Measurements from ENCODE around the gene CYP26C1.

Gene CYP26C1

DNA sequence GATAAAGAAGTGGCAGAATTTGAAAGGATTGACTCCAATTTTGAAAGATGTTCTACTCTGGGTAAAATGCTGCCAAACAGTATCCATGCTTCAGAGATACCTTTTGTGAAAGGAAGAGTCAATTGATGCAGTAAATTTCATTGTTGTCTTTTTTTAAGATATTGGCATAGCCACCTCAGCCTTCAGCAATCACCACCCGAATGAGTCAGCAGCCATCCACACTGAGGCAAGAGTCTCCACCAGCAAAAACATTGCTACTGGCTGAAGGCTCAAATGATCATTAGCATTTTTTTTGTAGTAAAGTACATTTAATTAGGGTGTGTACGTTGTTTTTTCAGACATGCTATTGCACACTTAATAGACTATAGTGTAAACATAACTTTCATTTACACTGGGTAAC lies 31.7 kb upstream of the CYP26C1 start:
- H3K27me3 ChIP-seq (ENCODE audit: insufficient read depth, low read depth, severe bottlenecking): no peaks in the 10 kb centered on the region
- TF ChIP-seq CTCF (IDR thresholded peaks at IDR 0.05; ENCODE audit: low read depth, low read length): no peak
- H3K36me3 ChIP-seq: no peaks in the 10 kb centered on the region
- no peaks in the 10 kb centered on the region for H3K9me3 ChIP-seq (ENCODE audit: severe bottlenecking)
- H3K27ac ChIP-seq: no peak overlapping the region
- no peak overlapping the region for H3K4me3 ChIP-seq (ENCODE audit: low read depth, low read length)
- no peak for DNase-seq

DNA sequence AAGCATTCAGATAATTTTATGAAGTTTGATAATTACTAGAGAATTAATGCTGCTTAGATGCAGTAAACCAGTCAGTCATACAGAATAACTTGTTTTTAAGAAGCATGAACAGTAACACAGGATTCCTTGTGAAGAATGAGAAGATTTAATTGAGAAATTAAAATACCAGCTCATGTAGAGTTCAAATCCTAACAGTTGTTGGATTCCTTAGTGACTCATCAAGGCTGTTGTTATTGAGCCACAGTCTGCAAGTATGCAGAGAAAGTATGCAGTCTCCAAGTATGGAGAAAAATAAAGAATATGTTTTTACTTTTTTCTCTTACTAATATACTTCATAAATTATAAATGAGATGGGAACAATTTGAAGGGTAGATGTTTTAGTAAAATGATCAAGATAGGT lies 30.2 kb upstream of the CYP26C1 start:
- Histone ChIP-seq H3K27ac (no peak overlapping the region), H3K4me3 (ENCODE audit: low read depth, low read length) (no peak overlapping the region), H3K36me3 (no peaks in the 10 kb centered on the region), H3K9me3 (ENCODE audit: severe bottlenecking) (no peaks in the 10 kb centered on the region), H3K27me3 (ENCODE audit: insufficient read depth, low read depth, severe bottlenecking) (no peaks in the 10 kb centered on the region)
- no peak for DNase-seq
- TF ChIP-seq CTCF (IDR thresholded peaks at IDR 0.05; ENCODE audit: low read depth, low read length): no peak

DNA sequence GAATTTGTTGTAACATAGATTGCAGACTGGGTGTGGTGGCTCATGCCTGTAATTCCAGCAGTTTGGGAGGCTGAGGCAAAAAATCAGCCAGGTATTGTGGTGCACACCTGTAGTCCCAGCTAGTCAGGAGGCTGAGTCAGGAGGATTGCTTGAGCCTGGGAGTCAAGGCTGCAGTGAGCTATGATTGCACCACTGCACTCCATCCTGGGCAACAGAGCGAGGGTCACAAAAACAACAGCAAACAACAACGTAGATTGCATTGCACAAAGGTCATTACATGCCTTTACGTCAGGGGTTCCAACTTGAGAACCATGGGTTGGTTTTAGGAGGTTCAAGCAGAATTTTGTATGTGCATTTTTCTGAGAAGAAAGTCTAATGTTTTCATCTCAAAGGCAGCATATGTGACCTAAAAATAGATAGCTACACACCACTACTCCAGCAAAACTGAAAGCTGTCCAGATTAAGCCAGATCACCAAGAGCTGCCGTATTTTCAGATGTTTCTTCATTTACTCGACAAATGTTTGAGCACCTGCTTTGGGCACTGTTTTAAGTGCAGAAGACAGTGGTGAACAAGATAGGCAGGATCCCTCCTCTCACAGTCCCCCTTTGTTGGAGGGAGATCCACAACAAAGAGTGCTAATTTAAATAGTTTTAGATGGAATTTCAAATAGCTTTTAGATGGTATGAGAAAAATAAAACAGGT lies 28.3 kb upstream of the CYP26C1 start:
- no peak overlapping the region for H3K4me3 ChIP-seq (ENCODE audit: low read depth, low read length)
- H3K36me3 ChIP-seq: no peaks in the 10 kb centered on the region
- no peaks in the 10 kb centered on the region for H3K9me3 ChIP-seq (ENCODE audit: severe bottlenecking)
- H3K27me3 ChIP-seq (ENCODE audit: insufficient read depth, low read depth, severe bottlenecking): no peaks in the 10 kb centered on the region
- H3K27ac ChIP-seq: no peak overlapping the region
- no peak for TF ChIP-seq CTCF (IDR thresholded peaks at IDR 0.05; ENCODE audit: low read depth, low read length)
- DNase-seq: no peak

GRCh38 chr10:93032809-93033137 lies 27.8 kb upstream of the CYP26C1 start:
- Histone ChIP-seq H3K4me3 (ENCODE audit: low read depth, low read length) (no peak overlapping the region), H3K36me3 (no peaks in the 10 kb centered on the region), H3K27ac (no peak overlapping the region), H3K9me3 (ENCODE audit: severe bottlenecking) (no peaks in the 10 kb centered on the region), H3K27me3 (ENCODE audit: insufficient read depth, low read depth, severe bottlenecking) (no peaks in the 10 kb centered on the region)
- no peak for TF ChIP-seq CTCF (IDR thresholded peaks at IDR 0.05; ENCODE audit: low read depth, low read length)
- no peak for DNase-seq

DNA sequence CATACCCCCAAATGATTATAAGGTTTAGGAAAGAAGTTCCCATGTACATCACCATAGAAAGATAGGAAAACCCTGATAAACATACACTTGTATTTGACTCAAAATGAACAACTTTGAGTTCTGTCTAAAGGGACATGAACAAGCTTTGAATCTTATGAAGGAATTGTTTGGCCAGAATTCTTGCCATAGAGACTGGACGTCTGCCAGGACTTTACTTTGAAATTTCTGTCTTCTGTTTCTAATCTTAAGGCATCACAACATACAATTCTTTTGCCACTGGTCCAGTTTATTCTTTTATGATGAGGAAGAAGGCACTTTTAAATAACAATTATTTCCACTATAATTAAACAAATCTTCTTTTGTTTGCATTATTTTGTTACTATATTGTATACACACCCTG lies 26.2 kb upstream of the CYP26C1 start:
- Histone ChIP-seq H3K36me3 (no peaks in the 10 kb centered on the region), H3K27me3 (ENCODE audit: insufficient read depth, low read depth, severe bottlenecking) (no peaks in the 10 kb centered on the region)

More for the DNA sequence above, 26.2 kb upstream of the CYP26C1 start:
- Histone ChIP-seq H3K9me3 (ENCODE audit: severe bottlenecking) (no peaks in the 10 kb centered on the region), H3K27ac (no peak overlapping the region), H3K4me3 (ENCODE audit: low read depth, low read length) (no peak overlapping the region)
- TF ChIP-seq CTCF (IDR thresholded peaks at IDR 0.05; ENCODE audit: low read depth, low read length): no peak
- DNase-seq: no peak

Measured in WERI-Rb-1 (cell line).